Amygdala (tissue), 56 donors: ENCODE data around the gene TCERG1L.
"Not testable (repeated sequence)": the region's sequence is repeated elsewhere in the genome, so short reads cannot be mapped to it uniquely, and the experiment has no call there.

Experiments
- DNase-seq, 56 donors: peaks; one replicate each; lab custom pipeline; 2025; lab: John Stamatoyannopoulos, UW

Gene TCERG1L

DNA sequence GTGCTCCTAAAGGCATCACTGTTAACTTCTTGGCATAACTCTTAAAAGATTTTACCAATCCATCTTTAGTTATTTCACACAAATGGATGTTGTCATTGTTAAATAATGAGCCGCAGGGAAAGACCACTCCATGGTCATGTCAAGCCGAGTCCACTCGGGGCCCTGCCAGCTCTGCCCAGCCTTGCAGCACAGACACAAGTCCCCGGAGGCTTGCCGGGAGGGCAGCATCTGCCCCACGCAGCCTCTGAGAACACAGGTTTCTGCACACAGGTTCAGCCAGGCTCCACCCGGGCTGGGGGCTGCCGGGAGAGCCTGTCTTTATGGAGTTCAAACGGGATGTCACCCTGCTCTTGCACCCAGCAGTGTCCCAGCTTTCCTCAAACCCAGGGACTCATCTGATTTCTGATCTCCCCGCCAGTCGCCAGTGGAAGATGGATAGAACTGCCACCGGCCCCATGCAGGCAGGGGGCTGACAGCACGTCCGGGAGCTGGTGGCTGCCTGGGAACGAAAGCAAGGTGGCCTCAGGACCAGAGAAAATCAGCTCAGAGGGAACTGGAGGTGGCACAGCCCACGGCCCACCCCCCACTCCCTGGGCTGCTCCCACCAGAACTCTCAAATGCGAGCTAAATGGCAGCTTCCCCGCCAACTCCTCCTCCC, 156.2 kb downstream of the TCERG1L start:
- DNase-seq: no peak

DNA sequence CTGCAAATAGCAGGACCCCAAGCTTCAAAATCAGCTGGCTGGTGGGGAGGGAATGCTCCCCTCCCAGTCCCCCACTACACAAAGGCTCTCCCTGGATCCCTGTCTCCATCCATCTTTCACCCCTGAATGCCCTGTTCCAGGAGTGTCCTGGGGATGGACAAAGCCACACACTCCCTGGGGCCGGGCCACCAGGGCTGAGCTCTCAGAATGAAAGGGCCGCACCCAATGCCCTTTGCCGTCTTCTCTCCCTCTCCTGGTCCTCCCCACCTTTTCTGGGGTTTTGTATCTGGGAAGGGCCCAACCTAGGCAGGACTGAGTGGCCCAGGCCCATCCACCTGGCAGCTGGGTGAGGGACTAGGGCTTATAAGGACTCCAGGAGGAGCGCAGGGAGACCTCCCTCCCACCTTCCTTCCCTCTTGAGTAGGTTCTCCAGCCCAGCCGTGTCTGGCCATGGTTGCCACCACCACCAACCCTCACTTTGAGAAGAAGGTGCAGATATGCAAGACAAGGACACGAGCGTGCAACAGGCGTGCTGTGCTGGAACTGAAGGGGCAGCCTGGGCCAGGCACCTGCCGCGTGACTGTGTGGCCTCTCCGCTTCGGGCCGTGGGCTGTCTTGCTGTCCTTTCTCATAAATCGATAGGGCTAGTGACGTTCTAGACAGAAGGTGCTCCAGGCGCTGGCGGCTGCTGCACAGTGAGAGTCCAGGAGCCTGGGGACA, 157.1 kb downstream of the TCERG1L start:
- no peak for DNase-seq

DNA sequence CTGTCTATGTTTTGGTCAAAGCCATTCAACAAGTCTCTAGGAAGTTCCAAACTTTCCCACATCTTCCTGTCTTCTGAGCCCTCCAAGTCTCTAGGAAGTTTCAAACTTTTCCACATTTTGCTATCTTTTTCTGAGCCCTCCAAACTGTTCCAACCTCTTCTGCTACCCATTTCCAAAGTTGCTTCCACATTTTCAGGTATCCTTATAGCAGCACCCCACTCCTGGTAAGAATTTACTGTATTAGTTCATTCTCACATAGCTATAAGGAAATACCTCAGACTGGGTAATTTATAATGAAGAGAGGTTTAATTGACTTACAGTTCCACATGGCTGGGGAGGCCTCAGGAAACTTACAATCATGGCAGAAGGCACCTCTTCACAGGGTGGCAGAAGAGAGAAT, 159.1 kb downstream of the TCERG1L start:
- DNase-seq: not testable (repeated sequence)

GRCh38 chr10:131150126-131150525, 161.4 kb downstream of the TCERG1L start:
- DNase-seq: no peak

DNA sequence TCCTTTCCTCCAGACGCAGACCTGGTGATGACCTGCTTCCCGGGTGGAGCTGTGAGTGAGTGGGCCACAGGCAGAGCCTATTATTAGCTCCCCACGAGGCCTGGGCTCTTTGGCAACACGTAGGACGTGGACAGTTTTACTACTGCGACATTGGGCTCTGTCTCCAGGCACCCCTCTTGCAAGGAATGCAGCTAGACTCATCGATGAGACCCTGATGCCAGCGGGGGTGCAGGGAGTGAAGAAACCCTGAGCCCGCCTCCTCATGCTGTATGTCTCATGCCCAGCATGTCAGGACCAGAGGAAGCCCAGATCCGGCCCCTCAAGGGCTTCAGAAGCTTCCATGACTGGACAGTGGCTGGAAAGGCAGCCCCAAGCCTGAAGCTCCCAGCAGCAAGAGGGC, 161.9 kb downstream of the TCERG1L start:
- no peak for DNase-seq

- DNase-seq: no peak
Observed at GRCh38 chr10:131149111-131149510, 162.4 kb downstream of the TCERG1L start.

GRCh38 chr10:131148270-131148669, 163.3 kb downstream of the TCERG1L start:
- no peak for DNase-seq

- no peak for DNase-seq
Observed at GRCh38 chr10:131147301-131147975, 164.1 kb downstream of the TCERG1L start.

GRCh38 chr10:131146790-131147189, 164.7 kb downstream of the TCERG1L start:
- DNase-seq: no peak

- DNase-seq: no peak
Observed at GRCh38 chr10:131145756-131146155, 165.8 kb downstream of the TCERG1L start.

GRCh38 chr10:131144711-131145375, 166.7 kb downstream of the TCERG1L start:
- no peak for DNase-seq

DNA sequence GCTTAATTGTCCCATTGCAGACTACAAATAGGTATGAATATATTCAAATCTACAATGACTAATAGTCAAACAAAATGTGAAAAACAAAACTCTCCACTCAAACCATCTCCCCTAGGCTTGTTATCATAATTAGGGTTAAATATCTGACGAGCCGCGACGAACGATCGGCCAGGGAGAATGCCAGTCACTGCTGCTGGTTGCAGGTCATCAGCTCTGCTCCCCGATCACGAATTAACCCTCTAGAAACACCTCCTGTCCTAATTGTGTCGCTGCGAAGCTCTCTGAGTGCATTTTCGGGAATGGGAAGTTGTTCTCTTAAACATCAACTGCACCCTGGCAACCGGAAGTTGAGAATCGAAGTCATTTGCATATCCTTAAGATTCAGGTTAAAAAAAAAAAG, 167.3 kb downstream of the TCERG1L start:
- no peak for DNase-seq

DNA sequence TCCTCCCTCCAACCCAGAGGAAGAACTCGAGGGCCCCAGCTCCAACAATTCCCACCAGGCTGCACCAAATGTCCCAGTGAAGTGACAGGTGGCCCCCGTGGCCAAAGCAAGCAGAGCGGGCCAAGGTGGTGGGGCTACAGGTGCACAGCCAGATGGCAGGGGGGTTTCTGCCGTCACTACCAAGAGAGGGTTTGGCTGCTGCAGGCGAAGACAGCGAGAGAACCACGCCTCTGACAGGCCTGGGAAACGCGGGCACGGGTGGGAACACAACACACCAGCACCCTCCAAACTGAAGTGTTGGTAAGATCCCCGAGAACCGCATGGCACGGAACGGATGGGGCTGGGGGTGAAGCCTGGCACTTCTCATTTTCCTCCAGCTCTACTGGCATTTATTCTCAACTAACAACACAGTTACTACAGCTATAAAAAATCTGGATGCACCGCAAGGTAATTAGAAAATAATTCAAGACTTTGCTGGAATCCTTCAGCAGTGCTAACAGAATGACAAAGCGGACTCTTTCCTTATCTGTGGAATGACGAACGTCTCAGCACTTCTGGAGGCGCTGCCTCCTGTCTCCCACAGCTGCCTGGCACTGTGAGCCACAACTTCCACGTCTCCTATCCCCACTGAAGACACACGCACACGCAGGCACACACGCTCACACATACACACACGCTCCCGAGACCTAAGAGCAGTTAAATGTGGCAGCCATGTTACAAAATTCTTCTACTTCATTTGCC, 167.9 kb downstream of the TCERG1L start:
- DNase-seq: no peak

- no peak for DNase-seq
Observed at GRCh38 chr10:131142517-131143380, 168.8 kb downstream of the TCERG1L start.

DNA sequence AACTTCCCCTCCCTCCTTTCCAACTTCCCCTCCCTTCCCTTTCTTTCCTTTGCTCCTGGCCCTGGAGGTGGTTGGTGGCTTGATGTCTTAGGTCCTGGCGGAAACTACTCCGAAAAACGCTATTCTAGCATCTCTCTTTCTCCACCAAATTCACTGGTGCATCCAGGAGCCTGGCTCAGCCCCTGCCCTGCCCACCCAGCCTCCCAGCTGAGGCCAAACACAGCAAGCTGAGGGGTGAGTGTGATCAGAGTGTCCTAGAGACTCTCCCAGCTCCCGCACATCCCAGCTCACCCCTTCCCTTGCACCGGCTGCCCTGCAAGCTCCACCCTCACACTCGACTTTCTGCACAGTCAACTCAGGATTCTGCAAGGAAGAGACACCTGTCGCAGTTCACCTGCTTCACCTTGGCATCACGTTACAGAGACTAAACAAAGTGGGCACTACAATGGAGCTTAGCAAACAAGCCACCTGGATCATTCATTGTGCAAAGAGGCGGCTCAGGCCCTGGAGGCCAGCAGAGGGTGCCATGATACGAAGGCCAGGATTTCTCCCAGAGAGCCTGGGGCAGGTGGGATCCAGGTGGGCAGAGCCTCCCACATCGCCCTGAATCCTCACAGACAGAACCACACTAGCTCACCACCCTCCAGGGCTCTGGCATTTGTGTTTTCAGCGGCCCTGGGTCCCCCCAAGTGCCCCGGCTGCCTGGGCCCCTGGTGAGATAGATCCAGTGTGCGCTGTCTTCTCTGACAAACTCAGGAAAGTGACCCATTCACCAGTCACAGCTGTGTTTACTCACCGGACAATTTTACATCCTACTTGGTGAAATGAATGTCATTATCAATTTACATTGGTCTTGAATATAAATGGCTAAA, 169.6 kb downstream of the TCERG1L start:
- DNase-seq: no peak

DNA sequence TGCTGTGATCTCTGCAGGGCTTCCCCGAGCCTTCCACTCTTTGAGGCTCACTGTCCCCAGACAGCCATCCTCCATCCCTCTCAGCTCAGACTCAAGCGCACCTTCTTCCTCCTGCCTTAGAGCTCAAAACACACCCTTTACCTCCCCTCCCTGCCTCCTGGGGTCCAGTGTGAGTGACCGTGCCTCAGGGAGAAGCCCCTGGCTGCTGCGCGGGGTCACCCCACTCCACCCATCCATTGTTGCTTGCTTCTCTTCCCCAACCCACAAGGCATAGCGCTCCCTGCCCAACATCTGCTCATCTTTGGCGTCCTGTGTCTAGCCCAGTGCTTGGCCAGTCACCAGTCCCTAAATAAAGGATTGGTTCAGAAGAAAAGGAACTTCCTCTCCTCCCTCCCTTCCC, 170.3 kb downstream of the TCERG1L start:
- DNase-seq: no peak

GRCh38 chr10:131140606-131141005, 170.9 kb downstream of the TCERG1L start:
- no peak for DNase-seq

DNA sequence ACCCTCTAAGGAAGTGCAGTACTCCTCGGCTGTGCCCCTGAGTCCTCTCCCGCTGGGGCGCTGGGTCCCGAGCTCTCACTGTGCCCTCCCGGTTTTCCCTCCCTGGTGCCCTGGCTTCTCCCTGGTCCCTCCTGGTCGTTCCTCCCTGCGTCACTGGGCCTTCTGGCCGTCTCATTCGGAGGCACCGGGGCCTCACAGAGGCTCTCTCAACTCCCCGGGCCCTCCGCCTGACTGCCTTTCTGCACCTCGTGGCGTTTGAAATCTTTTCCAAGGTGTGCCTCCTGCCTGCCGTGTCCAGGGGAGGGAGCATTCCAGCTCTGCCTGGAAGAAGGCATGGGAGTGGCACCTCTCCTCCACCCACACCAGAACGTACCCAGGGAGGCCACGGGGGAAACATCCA, 174.3 kb downstream of the TCERG1L start:
- no peak for DNase-seq

- not testable (repeated sequence) for DNase-seq
Observed at GRCh38 chr10:131136336-131136735, 175.2 kb downstream of the TCERG1L start.
